NCI-H2196 treated with DMSO at 0.1 percent for 48 hours (cell line): ENCODE results near the gene TRAPPC5.

Experiments used
- DNase-seq: peaks from one replicate; lab custom pipeline; 2025; ENCODE audit not compliant: unreplicated experiment; lab: John Stamatoyannopoulos, UW

The TRAPPC5 gene

GRCh38 chr19:7699003-7699402 is 18.4 kb downstream of the TRAPPC5 start:
- DNase-seq: no peak

- no peak for DNase-seq
These were observed 19.1 kb downstream of the TRAPPC5 start for GRCh38 chr19:7699417-7700401.

- no peak for DNase-seq
These were observed 20.5 kb downstream of the TRAPPC5 start for GRCh38 chr19:7701049-7701653.

- DNase-seq: no peak
These were observed 21.2 kb downstream of the TRAPPC5 start, which contains the start of gene FCER2 for GRCh38 chr19:7701654-7702457. FCER2 (minus strand) TSS chr19:7702131; CDS start chr19:7699760, 2,371 bp downstream.

GRCh38 chr19:7703332-7703731 is 22.7 kb downstream of the TRAPPC5 start:
- DNase-seq: no peak

GRCh38 chr19:7704280-7705060 is 23.8 kb downstream of the TRAPPC5 start:
- DNase-seq: no peak

- DNase-seq: no peak
These were observed 25.0 kb downstream of the TRAPPC5 start for GRCh38 chr19:7705387-7706187.

- DNase-seq: no peak
These were observed 25.7 kb downstream of the TRAPPC5 start for GRCh38 chr19:7706188-7706954.

GRCh38 chr19:7706955-7707456 is 26.4 kb downstream of the TRAPPC5 start:
- no peak for DNase-seq

- DNase-seq: no peak
These were observed 29.4 kb downstream of the TRAPPC5 start for GRCh38 chr19:7709932-7710460.

- no peak for DNase-seq
These were observed 30.0 kb downstream of the TRAPPC5 start for GRCh38 chr19:7710616-7711015.

- DNase-seq: no peak
These were observed 35.0 kb downstream of the TRAPPC5 start for GRCh38 chr19:7715671-7716070.

GRCh38 chr19:7716762-7717161 is 36.1 kb downstream of the TRAPPC5 start:
- no peak for DNase-seq

- DNase-seq: no peak
These were observed 38.0 kb downstream of the TRAPPC5 start for GRCh38 chr19:7718668-7719067.

- DNase-seq: no peak
These were observed 39.7 kb downstream of the TRAPPC5 start for GRCh38 chr19:7720351-7720750.

GRCh38 chr19:7722231-7722651 is 41.6 kb downstream of the TRAPPC5 start:
- peak; percentile 15 for DNase-seq

GRCh38 chr19:7725791-7726190 is 45.2 kb downstream of the TRAPPC5 start:
- DNase-seq: no peak

GRCh38 chr19:7729211-7729610 is 48.6 kb downstream of the TRAPPC5 start:
- DNase-seq: no peak
